Epithelial cell of esophagus (primary cell): ENCODE data around the gene ATP8B4.
"Not testable (repeated sequence)": the region's sequence is repeated elsewhere in the genome, so short reads cannot be mapped to it uniquely, and the experiment has no call there.

Experiments
- DNase-seq: peaks from one replicate; pipeline ENCODE4 v3.0.0; 2010; ENCODE audit warnings: low read depth
- H3K4me3 ChIP-seq: 2 replicates; pipeline ENCODE4 v1.5.1; 2011; ENCODE audit warnings: mild to moderate bottlenecking, low read length, control low read depth
- TF ChIP-seq, protein P1 (sequence below): IDR thresholded peaks from 2 replicates; pipeline ENCODE4 v1.5.1; 2011; ENCODE audit warnings: low read depth, mild to moderate bottlenecking, low read length, control low read depth, inconsistent platforms; ENCODE audit not compliant: insufficient read depth; ENCODE audit errors: missing control alignments

Gene ATP8B4

DNA sequence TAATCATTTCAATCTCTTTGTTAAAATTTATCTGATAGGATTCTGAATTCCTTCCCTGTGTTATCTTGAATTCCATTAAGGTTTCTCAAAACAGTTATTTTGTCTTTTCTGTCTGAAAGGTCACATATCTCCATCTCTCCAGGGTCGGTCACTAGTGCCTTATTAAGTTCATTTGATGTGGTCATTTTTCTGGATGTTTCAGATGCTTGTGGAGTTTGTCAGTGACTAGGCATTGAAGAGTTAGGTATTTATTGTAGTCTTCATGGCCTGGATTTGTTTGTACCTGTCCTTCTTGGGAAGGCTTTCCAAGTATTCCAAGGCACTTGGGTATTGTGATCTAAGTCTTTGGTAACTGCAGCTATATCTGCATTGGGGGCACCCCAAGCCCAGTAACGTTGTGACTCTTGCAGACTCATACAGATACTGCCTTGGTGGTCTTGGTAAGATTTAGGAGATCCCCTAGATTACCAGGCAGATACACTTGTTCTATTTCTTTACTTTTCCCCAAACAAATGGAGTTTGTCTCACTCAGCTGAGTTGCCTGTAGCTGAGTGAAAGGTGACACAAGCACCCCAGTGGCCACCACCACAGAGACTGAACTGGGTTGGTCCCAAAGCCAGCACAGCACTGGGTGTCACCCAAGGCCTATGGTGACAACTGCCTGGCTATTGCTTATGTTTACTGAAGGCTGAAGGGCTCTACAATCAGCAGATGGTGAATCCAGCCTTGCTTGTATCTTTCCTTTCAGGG lies 44.1 kb upstream of the ATP8B4 start:
- no peak overlapping the region for H3K4me3 ChIP-seq
- peak; percentile 55 for DNase-seq
- TF ChIP-seq, protein P1, sequence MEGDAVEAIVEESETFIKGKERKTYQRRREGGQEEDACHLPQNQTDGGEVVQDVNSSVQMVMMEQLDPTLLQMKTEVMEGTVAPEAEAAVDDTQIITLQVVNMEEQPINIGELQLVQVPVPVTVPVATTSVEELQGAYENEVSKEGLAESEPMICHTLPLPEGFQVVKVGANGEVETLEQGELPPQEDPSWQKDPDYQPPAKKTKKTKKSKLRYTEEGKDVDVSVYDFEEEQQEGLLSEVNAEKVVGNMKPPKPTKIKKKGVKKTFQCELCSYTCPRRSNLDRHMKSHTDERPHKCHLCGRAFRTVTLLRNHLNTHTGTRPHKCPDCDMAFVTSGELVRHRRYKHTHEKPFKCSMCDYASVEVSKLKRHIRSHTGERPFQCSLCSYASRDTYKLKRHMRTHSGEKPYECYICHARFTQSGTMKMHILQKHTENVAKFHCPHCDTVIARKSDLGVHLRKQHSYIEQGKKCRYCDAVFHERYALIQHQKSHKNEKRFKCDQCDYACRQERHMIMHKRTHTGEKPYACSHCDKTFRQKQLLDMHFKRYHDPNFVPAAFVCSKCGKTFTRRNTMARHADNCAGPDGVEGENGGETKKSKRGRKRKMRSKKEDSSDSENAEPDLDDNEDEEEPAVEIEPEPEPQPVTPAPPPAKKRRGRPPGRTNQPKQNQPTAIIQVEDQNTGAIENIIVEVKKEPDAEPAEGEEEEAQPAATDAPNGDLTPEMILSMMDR = no peak

DNA sequence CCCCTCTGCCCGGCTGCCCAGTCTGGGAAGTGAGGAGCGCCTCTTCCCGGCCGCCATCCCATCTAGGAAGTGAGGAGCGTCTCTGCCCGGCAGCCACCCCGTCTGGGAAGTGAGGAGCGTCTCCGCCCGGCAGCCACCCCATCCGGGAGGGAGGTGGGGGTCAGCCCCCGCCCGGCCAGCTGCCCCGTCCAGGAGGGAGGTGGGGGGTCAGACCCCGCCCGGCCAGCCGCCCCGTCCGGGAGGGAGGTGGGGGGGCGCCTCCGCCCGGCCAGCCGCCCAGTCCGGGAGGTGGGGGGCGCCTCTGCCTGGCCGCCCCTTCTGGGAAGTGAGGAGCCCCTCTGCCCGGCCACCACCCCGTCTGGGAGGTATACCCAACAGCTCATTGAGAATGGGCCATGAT lies 39.2 kb upstream of the ATP8B4 start:
- not testable (repeated sequence) for H3K4me3 ChIP-seq, DNase-seq

DNA sequence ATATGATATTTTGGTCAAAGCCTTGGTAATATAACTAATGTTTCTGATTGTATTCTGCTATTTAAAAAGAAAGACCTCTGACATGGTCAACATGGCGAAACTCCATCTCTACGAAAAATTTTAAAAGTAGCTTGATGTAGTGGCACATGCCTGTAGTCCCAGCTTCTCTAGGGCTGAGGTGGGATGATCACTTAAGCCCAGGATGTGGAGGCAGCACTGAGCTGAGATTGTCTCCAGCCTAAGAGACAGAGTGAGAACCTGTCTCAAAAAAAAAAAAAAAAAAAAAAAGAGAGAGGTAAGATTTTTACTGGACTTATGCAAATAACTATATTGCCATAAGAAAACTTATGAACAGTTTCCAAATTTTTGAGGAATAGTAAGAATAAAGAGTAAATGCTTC lies 32.4 kb upstream of the ATP8B4 start:
- H3K4me3 ChIP-seq = no peak overlapping the region
- DNase-seq = no peak
- TF ChIP-seq, protein P1 = no peak

DNA sequence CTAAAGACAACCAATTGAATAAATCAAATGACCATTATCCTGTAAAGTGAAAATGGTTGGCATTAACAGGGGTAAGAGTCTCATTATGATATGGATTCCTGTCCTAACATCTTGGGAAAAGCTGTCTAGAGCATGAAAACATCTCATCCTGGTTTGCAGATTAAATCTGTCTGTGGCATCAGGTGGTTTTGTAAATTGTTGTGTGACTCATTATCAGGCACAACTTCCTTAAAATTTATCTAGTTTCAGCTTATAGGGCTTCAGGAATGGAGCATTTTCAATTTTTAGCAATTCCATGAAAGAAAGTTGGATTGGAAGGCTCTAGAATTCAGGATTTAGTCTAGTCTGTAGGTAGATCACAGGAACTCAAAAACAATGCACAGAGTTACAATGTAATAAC lies 31.8 kb upstream of the ATP8B4 start:
- TF ChIP-seq, protein P1 = no peak
- DNase-seq = no peak
- no peak overlapping the region for H3K4me3 ChIP-seq

DNA sequence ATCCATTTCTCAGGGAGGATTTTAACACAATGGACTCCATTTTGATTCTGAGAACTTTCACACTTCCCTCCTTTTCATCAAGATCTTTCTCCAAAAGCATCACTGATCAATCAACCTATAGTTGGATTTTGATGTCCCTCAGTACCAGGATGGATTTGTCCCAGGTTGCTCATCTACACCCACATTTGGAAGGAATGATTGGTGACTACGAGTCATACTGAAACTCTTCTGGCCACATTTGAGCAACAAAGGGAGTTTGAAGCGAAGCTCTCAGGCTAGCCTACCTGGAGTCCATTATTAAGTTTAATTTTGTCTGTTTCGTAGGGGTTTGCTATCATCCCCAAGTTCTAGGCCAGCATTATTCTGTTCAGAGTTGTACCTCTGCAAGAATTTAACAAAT lies 31.3 kb upstream of the ATP8B4 start:
- TF ChIP-seq, protein P1 = no peak
- no peak for DNase-seq
- H3K4me3 ChIP-seq = no peak overlapping the region

DNA sequence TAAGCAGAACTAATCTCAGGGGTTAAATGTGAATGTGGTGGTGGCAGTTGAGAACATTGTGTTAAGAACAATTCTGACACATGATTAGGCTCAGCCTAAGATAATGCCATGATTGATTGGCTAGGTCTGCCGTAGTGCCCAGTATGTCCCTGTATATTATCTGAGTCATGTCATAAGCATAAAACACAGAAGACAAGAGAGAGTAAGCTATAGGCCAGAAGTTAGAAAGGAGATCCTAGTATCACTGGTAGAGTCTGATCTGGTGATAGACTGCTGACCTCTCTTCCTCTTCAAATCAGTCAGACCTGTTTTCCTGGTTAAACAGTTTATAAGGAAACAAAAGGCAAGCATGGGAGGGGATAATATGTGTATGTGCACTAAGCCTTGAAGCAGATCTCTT lies 30.1 kb upstream of the ATP8B4 start:
- TF ChIP-seq, protein P1 = no peak
- H3K4me3 ChIP-seq = no peak overlapping the region
- DNase-seq = peak; percentile 64

DNA sequence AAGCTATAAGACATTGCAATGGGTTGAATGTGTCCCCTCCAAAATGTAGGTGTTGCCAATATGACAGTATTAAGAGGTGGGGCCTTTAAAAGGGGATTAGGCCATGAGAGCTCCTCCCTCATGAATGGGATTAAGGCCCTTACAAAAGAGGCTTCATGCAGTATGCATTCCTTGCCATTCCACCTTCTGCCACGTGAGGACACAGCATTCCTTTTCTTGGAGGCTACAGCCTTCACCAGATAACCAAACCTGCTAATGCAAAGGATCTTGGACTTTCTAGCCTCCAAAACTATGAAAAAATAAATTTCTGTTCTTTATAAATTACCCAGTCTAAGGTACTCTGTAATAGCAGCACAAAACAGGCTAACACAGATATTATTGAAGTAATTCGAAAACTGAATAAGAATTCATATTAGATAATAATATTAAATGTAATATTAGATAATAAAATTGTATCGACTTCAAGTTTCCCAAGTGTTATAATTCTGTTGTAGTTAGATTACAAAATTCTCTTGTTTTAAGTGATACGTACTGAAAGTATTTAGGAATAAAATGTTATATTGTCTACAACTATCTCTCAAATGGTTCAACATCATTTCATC lies 29.4 kb upstream of the ATP8B4 start:
- peak; percentile 84 for DNase-seq
- no peak overlapping the region for H3K4me3 ChIP-seq
- TF ChIP-seq, protein P1 = peak; percentile 96
